ENCODE measurements around the gene RNASEH2C.
A peak's percentile ranks its signal among the peaks of the same experiment; 100 is the strongest.

The RNASEH2C gene

GRCh38 chr11:65718964-65719492, 1.6 kb downstream of the RNASEH2C start:
- Histone ChIP-seq H3K4me3 (ENCODE audit: low read length) (no peak overlapping the region; the same call in 1 of the 2 replicates), H3K36me3 (ENCODE audit: control insufficient read depth, insufficient read depth, low read length) (peaks cover 39% of the 10 kb centered on the region), H3K9me3 (ENCODE audit: control insufficient read depth, insufficient read depth, low read length) (no peaks in the 10 kb centered on the region), H3K27me3 (ENCODE audit: control insufficient read depth, insufficient read depth, low read length) (no peaks in the 10 kb centered on the region), H3K4me1 (ENCODE audit: control insufficient read depth, insufficient read depth, low read length) (0 out of 2 replicates have a peak, but pooled peaks cover 4% of the 10 kb centered on the region), H3K27ac (ENCODE audit: low read length) (no peak overlapping the region)
- DNase-seq (ENCODE audit: low read depth, low spot score): no peak
- no CpG with 5 or more reads among the region's 10 CpGs for WGBS (ENCODE audit: insufficient coverage, insufficient read length)

GRCh38 chr11:65718531-65718930, 2.1 kb downstream of the RNASEH2C start:
- H3K9me3 ChIP-seq (ENCODE audit: control insufficient read depth, insufficient read depth, low read length): no peaks in the 10 kb centered on the region
- no peak overlapping the region for H3K27ac ChIP-seq (ENCODE audit: low read length)
- WGBS (ENCODE audit: insufficient coverage, insufficient read length): no CpG with 5 or more reads among the region's 4 CpGs
- H3K4me3 ChIP-seq (ENCODE audit: low read length): no peak overlapping the region
- H3K27me3 ChIP-seq (ENCODE audit: control insufficient read depth, insufficient read depth, low read length): no peaks in the 10 kb centered on the region
- 0 out of 2 replicates have a peak, but pooled peaks cover 4% of the 10 kb centered on the region for H3K4me1 ChIP-seq (ENCODE audit: control insufficient read depth, insufficient read depth, low read length)
- no peak for DNase-seq (ENCODE audit: low read depth, low spot score)
- peaks cover 40% of the 10 kb centered on the region for H3K36me3 ChIP-seq (ENCODE audit: control insufficient read depth, insufficient read depth, low read length)

- no CpG with 5 or more reads among the region's 6 CpGs for WGBS (ENCODE audit: insufficient coverage, insufficient read length)
- Histone ChIP-seq H3K27me3 (ENCODE audit: control insufficient read depth, insufficient read depth, low read length) (no peaks in the 10 kb centered on the region), H3K36me3 (ENCODE audit: control insufficient read depth, insufficient read depth, low read length) (peaks cover 44% of the 10 kb centered on the region), H3K27ac (ENCODE audit: low read length) (no peak overlapping the region), H3K4me3 (ENCODE audit: low read length) (no peak overlapping the region), H3K9me3 (ENCODE audit: control insufficient read depth, insufficient read depth, low read length) (no peaks in the 10 kb centered on the region), H3K4me1 (ENCODE audit: control insufficient read depth, insufficient read depth, low read length) (0 out of 2 replicates have a peak, but pooled peaks cover 4% of the 10 kb centered on the region)
- DNase-seq (ENCODE audit: low read depth, low spot score): no peak
Observed at GRCh38 chr11:65717906-65718305, 2.7 kb downstream of the RNASEH2C start.

- H3K9me3 ChIP-seq (ENCODE audit: control insufficient read depth, insufficient read depth, low read length): no peaks in the 10 kb centered on the region
- H3K4me3 ChIP-seq (ENCODE audit: low read length): no peak overlapping the region
- no peak overlapping the region for H3K27ac ChIP-seq (ENCODE audit: low read length)
- WGBS (ENCODE audit: insufficient coverage, insufficient read length): no CpG with 5 or more reads among the region's 14 CpGs
- DNase-seq (ENCODE audit: low read depth, low spot score): no peak
- peaks cover 44% of the 10 kb centered on the region for H3K36me3 ChIP-seq (ENCODE audit: control insufficient read depth, insufficient read depth, low read length)
- peaks cover 7% of the 10 kb centered on the region; the same call in 1 of the 2 replicates for H3K4me1 ChIP-seq (ENCODE audit: control insufficient read depth, insufficient read depth, low read length)
- H3K27me3 ChIP-seq (ENCODE audit: control insufficient read depth, insufficient read depth, low read length): no peaks in the 10 kb centered on the region
Observed at GRCh38 chr11:65716774-65717405, 3.7 kb downstream of the RNASEH2C start.

GRCh38 chr11:65716302-65716701, 4.3 kb downstream of the RNASEH2C start:
- WGBS (ENCODE audit: insufficient coverage, insufficient read length): no CpG with 5 or more reads among the region's 7 CpGs
- H3K27ac ChIP-seq (ENCODE audit: low read length): no peak overlapping the region
- H3K36me3 ChIP-seq (ENCODE audit: control insufficient read depth, insufficient read depth, low read length): peaks cover 44% of the 10 kb centered on the region

GRCh38 chr11:65714433-65714832, 6.2 kb downstream of the RNASEH2C start:
- no peaks in the 10 kb centered on the region for H3K9me3 ChIP-seq (ENCODE audit: control insufficient read depth, insufficient read depth, low read length)
- no peaks in the 10 kb centered on the region for H3K27me3 ChIP-seq (ENCODE audit: control insufficient read depth, insufficient read depth, low read length)
- WGBS (ENCODE audit: insufficient coverage, insufficient read length): no CpG with 5 or more reads among the region's 16 CpGs
- DNase-seq (ENCODE audit: low read depth, low spot score): no peak
- H3K4me1 ChIP-seq (ENCODE audit: control insufficient read depth, insufficient read depth, low read length): peaks cover 4% of the 10 kb centered on the region; the same call in 1 of the 2 replicates
- no peak overlapping the region for H3K4me3 ChIP-seq (ENCODE audit: low read length)
- H3K36me3 ChIP-seq (ENCODE audit: control insufficient read depth, insufficient read depth, low read length): peaks cover 44% of the 10 kb centered on the region
- H3K27ac ChIP-seq (ENCODE audit: low read length): no peak overlapping the region

More at GRCh38 chr11:65716302-65716701, 4.3 kb downstream of the RNASEH2C start:
- no peak overlapping the region for H3K4me3 ChIP-seq (ENCODE audit: low read length)
- no peaks in the 10 kb centered on the region for H3K9me3 ChIP-seq (ENCODE audit: control insufficient read depth, insufficient read depth, low read length)
- peaks cover 7% of the 10 kb centered on the region; the same call in 1 of the 2 replicates for H3K4me1 ChIP-seq (ENCODE audit: control insufficient read depth, insufficient read depth, low read length)
- no peaks in the 10 kb centered on the region for H3K27me3 ChIP-seq (ENCODE audit: control insufficient read depth, insufficient read depth, low read length)
- no peak for DNase-seq (ENCODE audit: low read depth, low spot score)

- WGBS (ENCODE audit: insufficient coverage, insufficient read length): no CpG with 5 or more reads among the region's 24 CpGs
Observed at GRCh38 chr11:65713212-65713969, 7.2 kb downstream of the RNASEH2C start.

GRCh38 chr11:65712633-65713076, 7.9 kb downstream of the RNASEH2C start:
- DNase-seq (ENCODE audit: low read depth, low spot score): no peak
- WGBS (ENCODE audit: insufficient coverage, insufficient read length): no CpG with 5 or more reads among the region's 11 CpGs
- Histone ChIP-seq H3K27ac (ENCODE audit: low read length) (no peak overlapping the region), H3K9me3 (ENCODE audit: control insufficient read depth, insufficient read depth, low read length) (no peaks in the 10 kb centered on the region), H3K4me1 (ENCODE audit: control insufficient read depth, insufficient read depth, low read length) (peaks cover 2% of the 10 kb centered on the region; the same call in 1 of the 2 replicates), H3K27me3 (ENCODE audit: control insufficient read depth, insufficient read depth, low read length) (no peaks in the 10 kb centered on the region), H3K36me3 (ENCODE audit: control insufficient read depth, insufficient read depth, low read length) (peaks cover 30% of the 10 kb centered on the region), H3K4me3 (ENCODE audit: low read length) (peak overlapping the region; percentile 74; the same call in 1 of the 2 replicates)

More at GRCh38 chr11:65713212-65713969, 7.2 kb downstream of the RNASEH2C start:
- no peak for DNase-seq (ENCODE audit: low read depth, low spot score)
- H3K27ac ChIP-seq (ENCODE audit: low read length): no peak overlapping the region
- no peak overlapping the region for H3K4me3 ChIP-seq (ENCODE audit: low read length)
- H3K9me3 ChIP-seq (ENCODE audit: control insufficient read depth, insufficient read depth, low read length): no peaks in the 10 kb centered on the region
- H3K4me1 ChIP-seq (ENCODE audit: control insufficient read depth, insufficient read depth, low read length): peaks cover 2% of the 10 kb centered on the region; the same call in 1 of the 2 replicates
- H3K27me3 ChIP-seq (ENCODE audit: control insufficient read depth, insufficient read depth, low read length): no peaks in the 10 kb centered on the region
- peaks cover 36% of the 10 kb centered on the region for H3K36me3 ChIP-seq (ENCODE audit: control insufficient read depth, insufficient read depth, low read length)

GRCh38 chr11:65711785-65712632, 8.6 kb downstream of the RNASEH2C start, which contains the start of gene KAT5:
Gene KAT5 (plus strand): TSS chr11:65712252. CDS start chr11:65712268, 16 bp downstream.
- peaks cover 2% of the 10 kb centered on the region; the same call in 1 of the 2 replicates for H3K4me1 ChIP-seq (ENCODE audit: control insufficient read depth, insufficient read depth, low read length)
- no peaks in the 10 kb centered on the region for H3K27me3 ChIP-seq (ENCODE audit: control insufficient read depth, insufficient read depth, low read length)
- H3K36me3 ChIP-seq (ENCODE audit: control insufficient read depth, insufficient read depth, low read length): peaks cover 23% of the 10 kb centered on the region
- DNase-seq (ENCODE audit: low read depth, low spot score): peak; percentile 96
- no peak within 1 kb of the TSS for H3K27ac ChIP-seq (ENCODE audit: low read length)
- H3K9me3 ChIP-seq (ENCODE audit: control insufficient read depth, insufficient read depth, low read length): no peaks in the 10 kb centered on the region
- no CpG with 5 or more reads among the region's 65 CpGs for WGBS (ENCODE audit: insufficient coverage, insufficient read length)
- H3K4me3 ChIP-seq (ENCODE audit: low read length): peak within 1 kb of the TSS; percentile 74

Measured in iPS DF 6.9 (cell line).